GM21367 (cell line): ENCODE measurements around the gene CAPN5.
A peak's percentile ranks its signal among the peaks of the same experiment; 100 is the strongest.
"Not testable (repeated sequence)": the region's sequence is repeated elsewhere in the genome, so short reads cannot be mapped to it uniquely, and the experiment has no call there.

ENCODE experiments used
- ATAC-seq: cut with Tn5 transposase; IDR thresholded peaks from one replicate; pipeline ENCODE4 v1.9.1; 2021; ENCODE audit not compliant: unreplicated experiment

The CAPN5 gene

GRCh38 chr11:77066229-77067042 lies at the start of gene CAPN5:
TSS of gene CAPN5 (plus strand) at chr11:77066971. CDS start at chr11:77084887, 17,916 bp downstream.
- ATAC-seq, result peak; percentile 80

GRCh38 chr11:77018396-77018924 lies 48.3 kb upstream of the CAPN5 start:
- not testable (repeated sequence) for ATAC-seq

- no peak for ATAC-seq
Measured at GRCh38 chr11:77019976-77020595, 46.7 kb upstream of the CAPN5 start.

- ATAC-seq, result no peak
Measured at GRCh38 chr11:77020734-77021133, 46.0 kb upstream of the CAPN5 start.

- ATAC-seq, result no peak
Measured at GRCh38 chr11:77024745-77025144, 42.0 kb upstream of the CAPN5 start.

- ATAC-seq, result no peak
Measured at GRCh38 chr11:77026221-77026620, 40.5 kb upstream of the CAPN5 start.

- ATAC-seq, result no peak
Measured at GRCh38 chr11:77026743-77027142, 40.0 kb upstream of the CAPN5 start.

- no peak for ATAC-seq
Measured at GRCh38 chr11:77027275-77027674, 39.5 kb upstream of the CAPN5 start.

- no peak for ATAC-seq
Measured at GRCh38 chr11:77029829-77030228, 36.9 kb upstream of the CAPN5 start.

- no peak for ATAC-seq
Measured at GRCh38 chr11:77030834-77031414, 35.8 kb upstream of the CAPN5 start.

- no peak for ATAC-seq
Measured at GRCh38 chr11:77031599-77031998, 35.2 kb upstream of the CAPN5 start.

GRCh38 chr11:77035039-77035438 lies 31.7 kb upstream of the CAPN5 start:
- ATAC-seq, result no peak

- ATAC-seq, result no peak
Measured at GRCh38 chr11:77035580-77035979, 31.2 kb upstream of the CAPN5 start.

- no peak for ATAC-seq
Measured at GRCh38 chr11:77036398-77036797, 30.4 kb upstream of the CAPN5 start.

GRCh38 chr11:77037057-77037456 lies 29.7 kb upstream of the CAPN5 start:
- no peak for ATAC-seq

GRCh38 chr11:77038029-77038824 lies 28.5 kb upstream of the CAPN5 start:
- no peak for ATAC-seq

GRCh38 chr11:77038825-77039326 lies 27.9 kb upstream of the CAPN5 start:
- no peak for ATAC-seq

- no peak for ATAC-seq
Measured at GRCh38 chr11:77039491-77040400, 27.0 kb upstream of the CAPN5 start.

- ATAC-seq, result no peak
Measured at GRCh38 chr11:77040401-77040777, 26.4 kb upstream of the CAPN5 start.

GRCh38 chr11:77040889-77041288 lies 25.9 kb upstream of the CAPN5 start:
- no peak for ATAC-seq
